Measurements from ENCODE around the gene UTS2.

Gene UTS2

GRCh38 chr1:7809742-7810141 lies 43.1 kb downstream of the UTS2 start:
- no peak for DNase-seq

GRCh38 chr1:7808253-7808844 lies 44.5 kb downstream of the UTS2 start:
- no peak for DNase-seq

- no peak for DNase-seq
These were observed 47.4 kb downstream of the UTS2 start for GRCh38 chr1:7805460-7805859.
